A549 (cell line): ENCODE data around the gene AAK1. TPM values are rescaled to one million over a fixed set of nuclear protein-coding genes. Genes with fewer than 3 reads are reported as not detected.

Source experiments
- ATAC-seq, 2 experiments: fragments of 200-7000 bp in 1 of 2; fragments of >200 bp in 1 of 2; cut with Nextera tagmentation in 1 of 2; cut with Tn5 transposase in 1 of 2; 3 replicates each; pipeline versions ENCODE4 v1.8.0 to v1.9.1; 2018 to 2020; ENCODE audit warnings: mild to moderate bottlenecking in 1 of 2, moderate library complexity in 1 of 2
- CTCF ChIA-PET: fragments of 300-600 bp; sonication (Branson Sonifier 250); formaldehyde crosslinking; extraction: SDS; loops from one replicate; lab custom pipeline; 2021; ENCODE audit warnings: antibody characterized with exemption, inconsistent platforms; lab: Yijun Ruan, JAX
- POLR2A ChIA-PET: fragments of 350-600 bp; formaldehyde crosslinking; extraction: SDS; loops from one replicate; lab custom pipeline; 2021; ENCODE audit warnings: antibody characterized with exemption, inconsistent platforms; lab: Yijun Ruan, JAX
- DNase-seq, 2 experiments: peaks; one replicate each; pipeline versions ENCODE4 v3.0.0 to v3.0.0-alpha.2; 2011 to 2016; ENCODE audit warnings: low read depth in 1 of 2, low spot score in 1 of 2
- FAIRE-seq: peaks from 2 replicates; lab custom pipeline; 2011; peaks lifted over from hg19 to GRCh38; lab: Jason Lieb, UNC
- H3K27ac ChIP-seq, 2 experiments: fragments of >200 bp; sonication (Bioruptor Twin); formaldehyde crosslinking; 3 replicates each; pipeline ENCODE4 v1.5.1; 2016 to 2017
- H3K4me1 ChIP-seq: fragments of >200 bp; sonication (Bioruptor Twin); formaldehyde crosslinking; 3 replicates; pipeline ENCODE4 v1.6.1; 2016
- H3K4me2 ChIP-seq: fragments of >200 bp; sonication (Bioruptor Twin); formaldehyde crosslinking; 3 replicates; pipeline ENCODE4 v1.6.1; 2016
- H3K4me3 ChIP-seq: fragments of >200 bp; sonication (Bioruptor Twin); formaldehyde crosslinking; 3 replicates; pipeline ENCODE4 v1.5.1; 2016
- H3K9me3 ChIP-seq: fragments of >200 bp; sonication (Bioruptor Twin); formaldehyde crosslinking; 3 replicates; pipeline ENCODE4 v1.6.1; 2016
- BCL3 ChIP-seq: fragments of >200 bp; sonication (Bioruptor Twin); formaldehyde crosslinking; IDR thresholded peaks from 3 replicates; pipeline ENCODE4 v1.6.1; 2016
- EHF ChIP-seq: fragments of 250-450 bp; sonication (Bioruptor Pico); IDR thresholded peaks from 2 replicates; pipeline ENCODE4 v1.5.0; 2020; ENCODE audit warnings: mild to moderate bottlenecking
- EP300 ChIP-seq, 2 experiments: fragments of >200 bp; sonication (Bioruptor Twin); formaldehyde crosslinking; IDR thresholded peaks; 2 replicates in 1 of 2; 3 replicates in 1 of 2; pipeline ENCODE4 v1.6.1; 2016 to 2017
- ESRRA ChIP-seq: fragments of 150-350 bp; IDR thresholded peaks from 2 replicates; pipeline ENCODE4 v1.6.1; 2014; ENCODE audit warnings: mild to moderate bottlenecking, low read length, borderline replicate concordance
- FOSB ChIP-seq: fragments of 250-450 bp; sonication (Bioruptor Pico); IDR thresholded peaks from 2 replicates; pipeline ENCODE4 v1.5.0; 2020; ENCODE audit warnings: mild to moderate bottlenecking, moderate library complexity
- FOXS1 ChIP-seq: fragments of 250-450 bp; sonication (Bioruptor Pico); IDR thresholded peaks from 2 replicates; pipeline ENCODE4 v1.5.0; 2020; ENCODE audit warnings: mild to moderate bottlenecking, moderate library complexity
- HEYL ChIP-seq: fragments of 250-450 bp; sonication (Bioruptor Pico); IDR thresholded peaks from 2 replicates; pipeline ENCODE4 v1.8.0; 2021; ENCODE audit warnings: mild to moderate bottlenecking, moderate library complexity
- HMGXB4 ChIP-seq: fragments of 250-450 bp; sonication (Bioruptor Pico); IDR thresholded peaks from 2 replicates; pipeline ENCODE4 v1.5.0; 2021; ENCODE audit warnings: mild to moderate bottlenecking, moderate library complexity, borderline replicate concordance
- HOXA7 ChIP-seq: fragments of 250-450 bp; sonication (Bioruptor Pico); IDR thresholded peaks from 2 replicates; pipeline ENCODE4 v1.5.0; 2020; ENCODE audit warnings: mild to moderate bottlenecking, moderate library complexity
- HOXB13 ChIP-seq: fragments of 250-450 bp; sonication (Bioruptor Pico); IDR thresholded peaks from 2 replicates; pipeline ENCODE4 v1.5.0; 2020; ENCODE audit warnings: low read depth, mild to moderate bottlenecking, moderate library complexity
- JUN ChIP-seq, 2 experiments: fragments of >200 bp; sonication (Bioruptor Twin); formaldehyde crosslinking; IDR thresholded peaks; 2 replicates in 1 of 2; 3 replicates in 1 of 2; pipeline ENCODE4 v1.6.1; 2016 to 2017
- JUNB ChIP-seq: fragments of >200 bp; sonication (Bioruptor Twin); formaldehyde crosslinking; IDR thresholded peaks from 2 replicates; pipeline ENCODE4 v1.6.1; 2016
- KDM5A ChIP-seq: fragments of 200-600 bp; sonication (generic); IDR thresholded peaks from 2 replicates; pipeline ENCODE4 v1.6.1; 2016; ENCODE audit warnings: antibody characterized with exemption, mild to moderate bottlenecking
- MAFK ChIP-seq: fragments of 450-650 bp; IDR thresholded peaks from 2 replicates; pipeline ENCODE4 v1.6.1; 2014; ENCODE audit not compliant: partially characterized antibody
- NFE2L2 ChIP-seq: fragments of 150-350 bp; conservative IDR thresholded peaks from 2 replicates; pipeline ENCODE4 v1.6.1; 2014; ENCODE audit warnings: low read length
- NPAS2 ChIP-seq: fragments of 250-450 bp; sonication (Bioruptor Pico); IDR thresholded peaks from 2 replicates; pipeline ENCODE4 v1.8.0; 2022; ENCODE audit warnings: mild to moderate bottlenecking, moderate library complexity, borderline replicate concordance
- PHF8 ChIP-seq: fragments of 200-600 bp; sonication (generic); IDR thresholded peaks from 2 replicates; pipeline ENCODE4 v1.6.1; 2016; ENCODE audit warnings: low read depth, mild to moderate bottlenecking, antibody characterized with exemption, moderate library complexity, borderline replicate concordance
- RARB ChIP-seq: fragments of 250-450 bp; sonication (Bioruptor Pico); IDR thresholded peaks from 2 replicates; pipeline ENCODE4 v1.8.0; 2021; ENCODE audit warnings: mild to moderate bottlenecking, moderate library complexity
- RNF2 ChIP-seq: fragments of 200-600 bp; sonication (generic); IDR thresholded peaks from 2 replicates; pipeline ENCODE4 v1.6.1; 2016; ENCODE audit warnings: low read depth, mild to moderate bottlenecking, antibody characterized with exemption, moderate library complexity, borderline replicate concordance
- TFCP2L1 ChIP-seq: fragments of 250-450 bp; sonication (Bioruptor Pico); IDR thresholded peaks from 2 replicates; pipeline ENCODE4 v1.5.0; 2021; ENCODE audit warnings: mild to moderate bottlenecking
- TP53 ChIP-seq: fragments of 250-450 bp; sonication (Bioruptor Pico); IDR thresholded peaks from 2 replicates; pipeline ENCODE4 v1.5.0; 2021; ENCODE audit warnings: mild to moderate bottlenecking, moderate library complexity
- ZNF302 ChIP-seq: fragments of 250-450 bp; sonication (Bioruptor Pico); IDR thresholded peaks from 2 replicates; pipeline ENCODE4 v1.9.0; 2021; ENCODE audit warnings: inconsistent platforms, mild to moderate bottlenecking, moderate library complexity
- WGBS: methylation state at CpG from one replicate; pipeline ENCODE4 v1.1.6; 2017; ENCODE audit errors: missing lambda C conversion rate; 5-methylcytosine and 5-hydroxymethylcytosine counted together
- polyA plus RNA-seq, 4 experiments: library from polyadenylated mRNA; depleted of rRNA in 3 of 4; stranded (reverse); fragments of >200 nt; fragmentation: RNase III in 1 of 4; extraction: RNeasy Plus Mini Kit Qiagen cat#74134 plus additional on column Dnase treatment in 1 of 4; gene quantifications; 2 replicates in 3 of 4; 3 replicates in 1 of 4; pipeline ENCODE4 v1.2.3, GENCODE V29; 2011 to 2017
- TF ChIP-seq, protein P1 (sequence below): fragments of 200-600 bp; sonication (generic); IDR thresholded peaks from 2 replicates; pipeline ENCODE4 v1.6.1; 2016; ENCODE audit warnings: antibody characterized with exemption, mild to moderate bottlenecking, moderate library complexity
- TF ChIP-seq, protein P2 (sequence below): fragments of 450-650 bp; IDR thresholded peaks from 2 replicates; pipeline ENCODE4 v1.6.1; 2014; ENCODE audit warnings: antibody characterized with exemption

AAK1 gene
- polyA plus RNA-seq, 2 of the 4 experiments (the other 2 are of a cell fraction): 15.9 to 25.7 TPM

GRCh38 chr2:69464575-69464974 lies 179.0 kb downstream of the AAK1 start (continued):
- TF ChIP-seq NFE2L2 (no peak), EHF (CRISPR knock-in tag) (no peak), KDM5A (no peak), RARB (CRISPR knock-in tag) (no peak), HOXA7 (CRISPR knock-in tag) (no peak), JUN (IDR thresholded peaks at IDR 0.05) (no peak), HOXB13 (CRISPR knock-in tag) (no peak)
- TF ChIP-seq, protein P1, sequence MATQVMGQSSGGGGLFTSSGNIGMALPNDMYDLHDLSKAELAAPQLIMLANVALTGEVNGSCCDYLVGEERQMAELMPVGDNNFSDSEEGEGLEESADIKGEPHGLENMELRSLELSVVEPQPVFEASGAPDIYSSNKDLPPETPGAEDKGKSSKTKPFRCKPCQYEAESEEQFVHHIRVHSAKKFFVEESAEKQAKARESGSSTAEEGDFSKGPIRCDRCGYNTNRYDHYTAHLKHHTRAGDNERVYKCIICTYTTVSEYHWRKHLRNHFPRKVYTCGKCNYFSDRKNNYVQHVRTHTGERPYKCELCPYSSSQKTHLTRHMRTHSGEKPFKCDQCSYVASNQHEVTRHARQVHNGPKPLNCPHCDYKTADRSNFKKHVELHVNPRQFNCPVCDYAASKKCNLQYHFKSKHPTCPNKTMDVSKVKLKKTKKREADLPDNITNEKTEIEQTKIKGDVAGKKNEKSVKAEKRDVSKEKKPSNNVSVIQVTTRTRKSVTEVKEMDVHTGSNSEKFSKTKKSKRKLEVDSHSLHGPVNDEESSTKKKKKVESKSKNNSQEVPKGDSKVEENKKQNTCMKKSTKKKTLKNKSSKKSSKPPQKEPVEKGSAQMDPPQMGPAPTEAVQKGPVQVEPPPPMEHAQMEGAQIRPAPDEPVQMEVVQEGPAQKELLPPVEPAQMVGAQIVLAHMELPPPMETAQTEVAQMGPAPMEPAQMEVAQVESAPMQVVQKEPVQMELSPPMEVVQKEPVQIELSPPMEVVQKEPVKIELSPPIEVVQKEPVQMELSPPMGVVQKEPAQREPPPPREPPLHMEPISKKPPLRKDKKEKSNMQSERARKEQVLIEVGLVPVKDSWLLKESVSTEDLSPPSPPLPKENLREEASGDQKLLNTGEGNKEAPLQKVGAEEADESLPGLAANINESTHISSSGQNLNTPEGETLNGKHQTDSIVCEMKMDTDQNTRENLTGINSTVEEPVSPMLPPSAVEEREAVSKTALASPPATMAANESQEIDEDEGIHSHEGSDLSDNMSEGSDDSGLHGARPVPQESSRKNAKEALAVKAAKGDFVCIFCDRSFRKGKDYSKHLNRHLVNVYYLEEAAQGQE: no peak
- TF ChIP-seq, all 56 proteins: peak for 0

DNA sequence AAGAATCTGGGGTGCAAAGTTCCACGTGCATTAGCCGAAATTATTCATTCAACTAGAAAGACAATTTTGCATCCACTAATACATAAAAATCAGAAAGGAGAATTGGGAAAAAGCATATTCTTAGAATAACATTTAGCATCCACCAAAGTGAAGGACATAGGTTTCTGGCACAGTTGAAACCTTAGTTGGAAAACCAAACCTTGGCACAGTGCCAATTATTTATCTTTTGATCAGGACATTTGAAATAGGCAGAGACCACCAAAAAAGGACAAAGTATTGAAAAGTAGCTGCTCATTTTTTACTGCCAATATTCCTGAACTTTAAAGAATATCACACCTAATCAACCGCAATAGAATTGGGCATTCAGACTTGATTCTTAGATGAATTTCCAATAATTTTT lies 180.8 kb downstream of the AAK1 start:
- H3K9me3 ChIP-seq: no peaks in the 10 kb centered on the region
- POLR2A ChIA-PET: no interaction called here
- WGBS: 97% methylated on average over 3 of the region's 3 CpGs
- ATAC-seq: no peak
- no peak for TF ChIP-seq MAFK
- TF ChIP-seq EP300 (IDR thresholded peaks at IDR 0.05): no peak; a peak in 1 of 5 replicates
- no peak for TF ChIP-seq JUNB
- no peak for TF ChIP-seq HMGXB4 (CRISPR knock-in tag)
- TF ChIP-seq PHF8: no peak
- no peak for TF ChIP-seq EHF (CRISPR knock-in tag)
- no peak for TF ChIP-seq NPAS2 (CRISPR knock-in tag)
- TF ChIP-seq, protein P2, sequence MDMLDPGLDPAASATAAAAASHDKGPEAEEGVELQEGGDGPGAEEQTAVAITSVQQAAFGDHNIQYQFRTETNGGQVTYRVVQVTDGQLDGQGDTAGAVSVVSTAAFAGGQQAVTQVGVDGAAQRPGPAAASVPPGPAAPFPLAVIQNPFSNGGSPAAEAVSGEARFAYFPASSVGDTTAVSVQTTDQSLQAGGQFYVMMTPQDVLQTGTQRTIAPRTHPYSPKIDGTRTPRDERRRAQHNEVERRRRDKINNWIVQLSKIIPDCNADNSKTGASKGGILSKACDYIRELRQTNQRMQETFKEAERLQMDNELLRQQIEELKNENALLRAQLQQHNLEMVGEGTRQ: no peak
- no peak for TF ChIP-seq HEYL (CRISPR knock-in tag)
- TF ChIP-seq RNF2: no peak
- no peak for TF ChIP-seq ESRRA
- TF ChIP-seq BCL3: no peak
- no peak for TF ChIP-seq TFCP2L1 (CRISPR knock-in tag)
- TF ChIP-seq TP53 (CRISPR knock-in tag): no peak
- no peak for TF ChIP-seq ZNF302 (CRISPR knock-in tag)
- no peak for TF ChIP-seq FOXS1 (CRISPR knock-in tag)
- no peak for TF ChIP-seq FOSB (CRISPR knock-in tag)
- H3K4me2 ChIP-seq: no peak overlapping the region
- no peak for DNase-seq
- FAIRE-seq: no peak
- no peak overlapping the region for H3K27ac ChIP-seq
- no peak overlapping the region for H3K4me3 ChIP-seq
- CTCF ChIA-PET: interaction anchor here (0.6 to 1.2 kb wide), 2 partner anchors 19 to 35 kb away, joined by 3 read pairs; no protein-coding TSS in a partner anchor
- H3K4me1 ChIP-seq: no peaks in the 10 kb centered on the region
